Panc1 (cell line): ENCODE results near the gene UBE2O. TPM values are rescaled to one million over a fixed set of nuclear protein-coding genes. Genes with fewer than 3 reads are reported as not detected.
A peak's percentile ranks its signal among the peaks of the same experiment; 100 is the strongest.

ENCODE experiments used
- ATAC-seq: fragments of 200-7000 bp; cut with Tn5 transposase; 2 replicates; pipeline ENCODE4 v1.9.1; 2020; ENCODE audit warnings: mild to moderate bottlenecking, moderate library complexity
- BruUV-seq: library from RNA; stranded (reverse); fragments of 400-500 nt; replicated peaks from 2 replicates; lab custom pipeline; 2021; lab: Mats Ljungman, UMichigan
- CTCF ChIA-PET: fragments of 300-600 bp; sonication (Branson Sonifier 250); formaldehyde crosslinking; loops from one replicate; lab custom pipeline; 2022; ENCODE audit warnings: antibody characterized with exemption; lab: Charles Lee
- POLR2A ChIA-PET: fragments of 300-600 bp; sonication (Branson Sonifier 250); formaldehyde crosslinking; loops from one replicate; lab custom pipeline; 2022; ENCODE audit warnings: antibody characterized with exemption; lab: Charles Lee
- DNase-seq: peaks from one replicate; pipeline ENCODE4 v3.0.0-alpha.2; 2010; ENCODE audit warnings: low read depth, low spot score
- H3K27ac ChIP-seq: 2 replicates; pipeline ENCODE4 v1.5.1; 2011; ENCODE audit warnings: mild to moderate bottlenecking, low read length, inconsistent platforms
- H3K27me3 ChIP-seq: fragments of 200-500 bp; sonication (Bioruptor generic); 2 replicates; pipeline ENCODE4 v1.6.0; 2014; ENCODE audit warnings: low read length, inconsistent platforms; ENCODE audit not compliant: control insufficient read depth, insufficient read depth
- H3K36me3 ChIP-seq: fragments of 200-500 bp; sonication (Bioruptor generic); 2 replicates; pipeline ENCODE4 v1.5.1; 2014; ENCODE audit warnings: inconsistent platforms, mild to moderate bottlenecking, low read length, moderate library complexity; ENCODE audit not compliant: control insufficient read depth, insufficient read depth
- H3K4me1 ChIP-seq: 2 replicates; pipeline ENCODE4 v1.5.1; 2011; ENCODE audit warnings: inconsistent platforms, mild to moderate bottlenecking, low read length, moderate library complexity; ENCODE audit not compliant: control insufficient read depth, insufficient read depth
- H3K4me3 ChIP-seq, 2 experiments: 2 replicates each; pipeline ENCODE4 v1.5.1; 2011 to 2012; ENCODE audit warnings: low read depth in 2 of 2, low read length in 2 of 2, mild to moderate bottlenecking in 2 of 2, inconsistent platforms in 1 of 2, moderate library complexity in 1 of 2
- H3K9me3 ChIP-seq: fragments of 200-500 bp; sonication (Bioruptor generic); 2 replicates; pipeline ENCODE4 v1.5.1; 2014; ENCODE audit warnings: low read depth, mild to moderate bottlenecking, inconsistent platforms, low read length, moderate library complexity; ENCODE audit not compliant: control insufficient read depth, insufficient read depth
- POLR2AphosphoS5 ChIP-seq: IDR thresholded peaks from 2 replicates; pipeline ENCODE4 v1.6.1; 2012; ENCODE audit warnings: mild to moderate bottlenecking, low read depth, low read length, moderate library complexity
- SIN3A ChIP-seq: IDR thresholded peaks from 2 replicates; pipeline ENCODE4 v1.6.1; 2012; ENCODE audit warnings: low read depth, mild to moderate bottlenecking, low read length, moderate library complexity, borderline replicate concordance; ENCODE audit not compliant: insufficient read depth
- TCF7L2 ChIP-seq: IDR thresholded peaks from 2 replicates; pipeline ENCODE4 v1.6.1; 2011; ENCODE audit warnings: mild to moderate bottlenecking, low read depth, low read length, inconsistent platforms
- in situ Hi-C: cut with HindIII; loops from 2 replicates; pipeline ENCODE4 v1.10.0; 2016; ENCODE audit warnings: low sequenced_read_pairs, low pct_unique_long_range_greater_than_20kb
- intact Hi-C: fragments of 100-400 bp; cut with micrococcal nuclease; formaldehyde crosslinking; loops from one replicate; pipeline ENCODE4 v1.10.0; 2022; ENCODE audit not compliant: unreplicated experiment
- total RNA-seq: library from RNA; stranded (reverse); gene quantifications from one replicate; pipeline ENCODE4 v1.2.1, GENCODE V29; 2021; ENCODE audit not compliant: unreplicated experiment
- TF ChIP-seq, protein P1 (sequence below), 2 experiments: IDR thresholded peaks; 2 replicates each; pipeline ENCODE4 v1.6.1; 2011 to 2012; ENCODE audit warnings: low read depth in 2 of 2, control low read depth in 1 of 2, low read length in 1 of 2, mild to moderate bottlenecking in 1 of 2, moderate library complexity in 1 of 2; ENCODE audit not compliant: insufficient read depth in 1 of 2
- TF ChIP-seq, protein P2 (sequence below): fragments of 450-650 bp; IDR thresholded peaks from 2 replicates; pipeline ENCODE4 v1.5.1; 2017; ENCODE audit warnings: mild to moderate bottlenecking

Gene UBE2O
- total RNA-seq, 1 experiment from 2014 or later, result 47.5 TPM

DNA sequence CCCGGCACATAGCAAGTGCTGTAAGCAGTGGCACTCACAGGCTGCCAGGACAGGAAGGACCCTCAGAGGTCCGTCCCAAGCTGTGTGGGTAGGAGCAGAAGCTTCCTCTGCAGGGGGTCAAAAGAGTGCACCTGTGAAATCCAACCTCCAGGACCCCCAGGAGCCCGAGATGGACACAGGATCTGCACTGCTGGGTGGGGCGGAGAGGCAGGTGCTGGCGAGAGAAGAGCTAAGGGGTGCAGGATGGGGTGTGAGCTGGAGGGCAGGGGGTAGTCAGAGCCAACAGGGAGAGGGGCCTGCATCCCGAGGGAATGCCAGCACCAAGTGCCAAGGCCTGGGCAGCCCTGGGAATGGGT lies 13.8 kb upstream of the UBE2O start:
- no peaks in the 10 kb centered on the region for H3K36me3 ChIP-seq
- POLR2A ChIA-PET, result interaction anchor here (0.5 to 0.6 kb wide), 2 partner anchors 73 to 100 kb away, joined by 3 to 7 read pairs; partner anchors contain the start of gene PRCD
- in situ Hi-C loops (no loop called here), intact Hi-C loops (loop anchor here (1.0 kb wide), 1 partner anchor 40 kb away; no protein-coding TSS in a partner anchor)
- DNase-seq (no peak), ATAC-seq (peak; percentile 8; the same call in 1 of the 2 replicates)
- H3K27me3 ChIP-seq, result no peaks in the 10 kb centered on the region
- BruUV-seq, result no TSS peak
- TF ChIP-seq SIN3A (no peak), POLR2AphosphoS5 (no peak), TCF7L2 (no peak)
- TF ChIP-seq, protein P1, sequence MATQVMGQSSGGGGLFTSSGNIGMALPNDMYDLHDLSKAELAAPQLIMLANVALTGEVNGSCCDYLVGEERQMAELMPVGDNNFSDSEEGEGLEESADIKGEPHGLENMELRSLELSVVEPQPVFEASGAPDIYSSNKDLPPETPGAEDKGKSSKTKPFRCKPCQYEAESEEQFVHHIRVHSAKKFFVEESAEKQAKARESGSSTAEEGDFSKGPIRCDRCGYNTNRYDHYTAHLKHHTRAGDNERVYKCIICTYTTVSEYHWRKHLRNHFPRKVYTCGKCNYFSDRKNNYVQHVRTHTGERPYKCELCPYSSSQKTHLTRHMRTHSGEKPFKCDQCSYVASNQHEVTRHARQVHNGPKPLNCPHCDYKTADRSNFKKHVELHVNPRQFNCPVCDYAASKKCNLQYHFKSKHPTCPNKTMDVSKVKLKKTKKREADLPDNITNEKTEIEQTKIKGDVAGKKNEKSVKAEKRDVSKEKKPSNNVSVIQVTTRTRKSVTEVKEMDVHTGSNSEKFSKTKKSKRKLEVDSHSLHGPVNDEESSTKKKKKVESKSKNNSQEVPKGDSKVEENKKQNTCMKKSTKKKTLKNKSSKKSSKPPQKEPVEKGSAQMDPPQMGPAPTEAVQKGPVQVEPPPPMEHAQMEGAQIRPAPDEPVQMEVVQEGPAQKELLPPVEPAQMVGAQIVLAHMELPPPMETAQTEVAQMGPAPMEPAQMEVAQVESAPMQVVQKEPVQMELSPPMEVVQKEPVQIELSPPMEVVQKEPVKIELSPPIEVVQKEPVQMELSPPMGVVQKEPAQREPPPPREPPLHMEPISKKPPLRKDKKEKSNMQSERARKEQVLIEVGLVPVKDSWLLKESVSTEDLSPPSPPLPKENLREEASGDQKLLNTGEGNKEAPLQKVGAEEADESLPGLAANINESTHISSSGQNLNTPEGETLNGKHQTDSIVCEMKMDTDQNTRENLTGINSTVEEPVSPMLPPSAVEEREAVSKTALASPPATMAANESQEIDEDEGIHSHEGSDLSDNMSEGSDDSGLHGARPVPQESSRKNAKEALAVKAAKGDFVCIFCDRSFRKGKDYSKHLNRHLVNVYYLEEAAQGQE (IDR thresholded peaks at IDR 0.05; ENCODE audit: insufficient read depth in 1 of 2, low read depth in 2 of 2, low read length in 1 of 2), result no peak
- TF ChIP-seq, protein P2, sequence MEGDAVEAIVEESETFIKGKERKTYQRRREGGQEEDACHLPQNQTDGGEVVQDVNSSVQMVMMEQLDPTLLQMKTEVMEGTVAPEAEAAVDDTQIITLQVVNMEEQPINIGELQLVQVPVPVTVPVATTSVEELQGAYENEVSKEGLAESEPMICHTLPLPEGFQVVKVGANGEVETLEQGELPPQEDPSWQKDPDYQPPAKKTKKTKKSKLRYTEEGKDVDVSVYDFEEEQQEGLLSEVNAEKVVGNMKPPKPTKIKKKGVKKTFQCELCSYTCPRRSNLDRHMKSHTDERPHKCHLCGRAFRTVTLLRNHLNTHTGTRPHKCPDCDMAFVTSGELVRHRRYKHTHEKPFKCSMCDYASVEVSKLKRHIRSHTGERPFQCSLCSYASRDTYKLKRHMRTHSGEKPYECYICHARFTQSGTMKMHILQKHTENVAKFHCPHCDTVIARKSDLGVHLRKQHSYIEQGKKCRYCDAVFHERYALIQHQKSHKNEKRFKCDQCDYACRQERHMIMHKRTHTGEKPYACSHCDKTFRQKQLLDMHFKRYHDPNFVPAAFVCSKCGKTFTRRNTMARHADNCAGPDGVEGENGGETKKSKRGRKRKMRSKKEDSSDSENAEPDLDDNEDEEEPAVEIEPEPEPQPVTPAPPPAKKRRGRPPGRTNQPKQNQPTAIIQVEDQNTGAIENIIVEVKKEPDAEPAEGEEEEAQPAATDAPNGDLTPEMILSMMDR, result no peak
- no peak overlapping the region for H3K27ac ChIP-seq
- CTCF ChIA-PET, result interaction anchor here (0.5 to 1.9 kb wide), 9 partner anchors 15 to 752 kb away, joined by 3 to 10 read pairs (median 4); partner anchors contain the start of gene ST6GALNAC2
- H3K4me1 ChIP-seq, result peaks cover 5% of the 10 kb centered on the region; the same call in 1 of the 2 replicates
- H3K9me3 ChIP-seq, result no peaks in the 10 kb centered on the region
- no peak overlapping the region for H3K4me3 ChIP-seq

DNA sequence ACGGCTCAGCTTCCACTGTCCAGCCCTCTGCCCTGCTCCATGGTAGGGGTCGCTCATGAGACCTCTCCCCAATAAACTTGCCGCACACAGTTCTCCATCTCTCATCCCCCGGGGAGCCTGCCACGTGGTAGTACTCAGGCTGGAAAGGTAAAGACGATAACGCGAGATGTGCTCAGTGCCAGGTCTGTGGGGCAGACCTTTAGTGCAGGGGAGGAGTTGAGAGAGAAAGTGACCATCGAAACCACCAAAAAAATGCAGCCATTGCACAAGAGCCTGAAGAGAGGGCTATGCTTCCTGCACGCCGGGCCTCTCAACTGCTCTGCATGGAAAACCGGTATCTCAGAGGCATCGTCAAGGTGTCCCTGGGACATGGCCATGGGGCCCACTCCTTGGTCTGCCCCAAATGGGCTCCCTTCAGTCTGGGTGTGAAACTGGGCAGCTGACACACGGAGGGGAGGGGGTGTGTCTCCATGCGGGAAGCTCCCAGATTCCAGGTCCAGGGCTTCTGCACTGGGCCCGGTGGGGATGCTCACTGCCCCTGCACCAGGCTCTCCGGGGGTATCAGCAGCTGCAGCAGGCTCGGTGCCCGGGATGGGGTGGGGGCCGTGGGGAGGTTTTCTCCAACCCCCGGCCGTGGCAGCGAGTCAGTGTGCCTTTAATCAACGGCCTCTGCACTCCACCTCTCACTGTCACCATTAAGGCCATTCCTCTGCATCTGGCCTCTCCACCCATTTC lies 9.8 kb upstream of the UBE2O start:
- Histone ChIP-seq H3K27ac (no peak overlapping the region), H3K36me3 (no peaks in the 10 kb centered on the region), H3K27me3 (no peaks in the 10 kb centered on the region), H3K4me1 (peaks cover 5% of the 10 kb centered on the region; the same call in 1 of the 2 replicates), H3K4me3 (no peak overlapping the region), H3K9me3 (no peaks in the 10 kb centered on the region)
- TF ChIP-seq TCF7L2 (no peak), SIN3A (no peak), POLR2AphosphoS5 (no peak)
- TF ChIP-seq, protein P1 (IDR thresholded peaks at IDR 0.05; ENCODE audit: insufficient read depth in 1 of 2, low read depth in 2 of 2, low read length in 1 of 2), result no peak
- TF ChIP-seq, protein P2, result no peak
- ChIA-PET CTCF (interaction anchor here (0.6 kb wide), 1 partner anchor 153 kb away, joined by 5 read pairs; no protein-coding TSS in a partner anchor), POLR2A (interaction anchor here (0.5 kb wide), 1 partner anchor 18 kb away, joined by 4 read pairs; no protein-coding TSS in a partner anchor)
- BruUV-seq, result no TSS peak
- in situ Hi-C loops (no loop called here), intact Hi-C loops (no loop called here)
- ATAC-seq (no peak), DNase-seq (no peak)
